Large intestine (tissue), 3 donors: Measurements from ENCODE around the gene ADGRB3. TPM values are rescaled to one million over a fixed set of nuclear protein-coding genes. Genes with fewer than 3 reads are reported as not detected.

Experiments used
- DNase-seq, 2 donors: peaks; one replicate each; pipeline versions ENCODE4 v3.0.0 to v3.0.0-alpha.2; 2013
- H3K27ac ChIP-seq: one replicate; pipeline ENCODE4 v1.5.1; 2013; ENCODE audit warnings: low read length
- H3K27me3 ChIP-seq: 2 replicates; pipeline ENCODE4 v1.6.1; 2013; ENCODE audit warnings: low read length; ENCODE audit not compliant: control insufficient read depth, insufficient read depth
- H3K36me3 ChIP-seq: 2 replicates; pipeline ENCODE4 v1.6.1; 2013; ENCODE audit warnings: low read length; ENCODE audit not compliant: control insufficient read depth, insufficient read depth
- H3K4me1 ChIP-seq: one replicate; pipeline ENCODE4 v1.6.1; 2013; ENCODE audit warnings: low read length; ENCODE audit not compliant: control insufficient read depth, insufficient read depth
- H3K4me3 ChIP-seq: one replicate; pipeline ENCODE4 v1.5.1; 2013; ENCODE audit warnings: low read length
- H3K9me3 ChIP-seq: one replicate; pipeline ENCODE4 v1.6.1; 2013; ENCODE audit warnings: mild to moderate bottlenecking, low read depth, low read length, moderate library complexity; ENCODE audit not compliant: control insufficient read depth
- WGBS: methylation state at CpG from one replicate; pipeline ENCODE4 v1.1.5; 2013; ENCODE audit warnings: low lambda C conversion rate; ENCODE audit not compliant: insufficient coverage; 5-methylcytosine and 5-hydroxymethylcytosine counted together
- polyA plus RNA-seq: library from polyadenylated mRNA; unstranded; fragments of 120-200 nt; gene quantifications from one replicate; pipeline ENCODE4 v1.2.1, GENCODE V29; 2013

The ADGRB3 gene
- polyA plus RNA-seq, 1 donor = 8.3 TPM

- no peaks in the 10 kb centered on the region for H3K4me1 ChIP-seq
- no peaks in the 10 kb centered on the region for H3K36me3 ChIP-seq
- no peak overlapping the region for H3K4me3 ChIP-seq
- H3K27ac ChIP-seq = no peak overlapping the region
- no peak for DNase-seq
- WGBS = 100% methylated on average over 1 of the region's 2 CpGs
- H3K27me3 ChIP-seq = no peaks in the 10 kb centered on the region
- H3K9me3 ChIP-seq = no peaks in the 10 kb centered on the region
These were observed 377.1 kb downstream of the ADGRB3 start for GRCh38 chr6:69012211-69012610.

- no CpG with 5 or more reads among the region's 4 CpGs for WGBS
- H3K9me3 ChIP-seq = no peaks in the 10 kb centered on the region
- H3K36me3 ChIP-seq = no peaks in the 10 kb centered on the region
- H3K27ac ChIP-seq = no peak overlapping the region
- no peak overlapping the region for H3K4me3 ChIP-seq
- no peaks in the 10 kb centered on the region for H3K27me3 ChIP-seq
- no peaks in the 10 kb centered on the region for H3K4me1 ChIP-seq
- no peak for DNase-seq
These were observed 377.8 kb downstream of the ADGRB3 start for GRCh38 chr6:69012876-69013275.

GRCh38 chr6:69018906-69019305 is 383.8 kb downstream of the ADGRB3 start:
- Histone ChIP-seq H3K9me3 (no peaks in the 10 kb centered on the region), H3K4me3 (no peak overlapping the region), H3K27ac (no peak overlapping the region), H3K36me3 (no peaks in the 10 kb centered on the region), H3K27me3 (no peaks in the 10 kb centered on the region), H3K4me1 (no peaks in the 10 kb centered on the region)
- WGBS = no CpG with 5 or more reads among the region's 1 CpG
- no peak for DNase-seq

GRCh38 chr6:69019832-69020231 is 384.8 kb downstream of the ADGRB3 start:
- 75% methylated on average over 3 of the region's 4 CpGs for WGBS

GRCh38 chr6:69022993-69023392 is 387.9 kb downstream of the ADGRB3 start:
- no peaks in the 10 kb centered on the region for H3K9me3 ChIP-seq
- 86% methylated on average over 1 of the region's 1 CpG for WGBS
- no peak overlapping the region for H3K4me3 ChIP-seq
- no peak for DNase-seq
- no peaks in the 10 kb centered on the region for H3K27me3 ChIP-seq
- no peaks in the 10 kb centered on the region for H3K4me1 ChIP-seq
- H3K27ac ChIP-seq = no peak overlapping the region
- H3K36me3 ChIP-seq = no peaks in the 10 kb centered on the region

More at GRCh38 chr6:69019832-69020231, 384.8 kb downstream of the ADGRB3 start:
- no peak for DNase-seq
- Histone ChIP-seq H3K9me3 (no peaks in the 10 kb centered on the region), H3K4me3 (no peak overlapping the region), H3K27ac (no peak overlapping the region), H3K27me3 (no peaks in the 10 kb centered on the region), H3K36me3 (no peaks in the 10 kb centered on the region), H3K4me1 (no peaks in the 10 kb centered on the region)

- no peak for DNase-seq
- Histone ChIP-seq H3K4me3 (no peak overlapping the region), H3K27ac (no peak overlapping the region), H3K27me3 (no peaks in the 10 kb centered on the region), H3K4me1 (no peaks in the 10 kb centered on the region), H3K36me3 (no peaks in the 10 kb centered on the region), H3K9me3 (no peaks in the 10 kb centered on the region)
- 100% methylated on average over 1 of the region's 3 CpGs for WGBS
These were observed 391.2 kb downstream of the ADGRB3 start for GRCh38 chr6:69026243-69026642.

- Histone ChIP-seq H3K36me3 (no peaks in the 10 kb centered on the region), H3K27ac (no peak overlapping the region)
- 93% methylated on average over 2 of the region's 3 CpGs for WGBS
These were observed 391.6 kb downstream of the ADGRB3 start for GRCh38 chr6:69026715-69027114.

GRCh38 chr6:69027861-69028260 is 392.8 kb downstream of the ADGRB3 start:
- WGBS = no CpG with 5 or more reads among the region's 1 CpG

More at GRCh38 chr6:69026715-69027114, 391.6 kb downstream of the ADGRB3 start:
- H3K4me3 ChIP-seq = no peak overlapping the region
- H3K27me3 ChIP-seq = no peaks in the 10 kb centered on the region
- no peaks in the 10 kb centered on the region for H3K4me1 ChIP-seq
- H3K9me3 ChIP-seq = no peaks in the 10 kb centered on the region
- DNase-seq = no peak

GRCh38 chr6:69038841-69039240 is 403.8 kb downstream of the ADGRB3 start:
- Histone ChIP-seq H3K27me3 (no peaks in the 10 kb centered on the region), H3K4me1 (no peaks in the 10 kb centered on the region), H3K9me3 (no peaks in the 10 kb centered on the region), H3K36me3 (no peaks in the 10 kb centered on the region), H3K27ac (no peak overlapping the region), H3K4me3 (no peak overlapping the region)
- no peak for DNase-seq

More at GRCh38 chr6:69027861-69028260, 392.8 kb downstream of the ADGRB3 start:
- Histone ChIP-seq H3K27me3 (no peaks in the 10 kb centered on the region), H3K36me3 (no peaks in the 10 kb centered on the region), H3K4me3 (no peak overlapping the region), H3K27ac (no peak overlapping the region), H3K4me1 (no peaks in the 10 kb centered on the region), H3K9me3 (no peaks in the 10 kb centered on the region)
- DNase-seq = no peak

- Histone ChIP-seq H3K4me3 (no peak overlapping the region), H3K4me1 (no peaks in the 10 kb centered on the region), H3K27ac (no peak overlapping the region), H3K36me3 (no peaks in the 10 kb centered on the region), H3K9me3 (no peaks in the 10 kb centered on the region), H3K27me3 (no peaks in the 10 kb centered on the region)
- no peak for DNase-seq
- WGBS = no CpG with 5 or more reads among the region's 3 CpGs
These were observed 407.2 kb downstream of the ADGRB3 start for GRCh38 chr6:69042297-69042696.

GRCh38 chr6:69044534-69044933 is 409.5 kb downstream of the ADGRB3 start:
- no peak for DNase-seq
- Histone ChIP-seq H3K27me3 (no peaks in the 10 kb centered on the region), H3K9me3 (no peaks in the 10 kb centered on the region), H3K36me3 (no peaks in the 10 kb centered on the region), H3K27ac (no peak overlapping the region), H3K4me3 (no peak overlapping the region), H3K4me1 (no peaks in the 10 kb centered on the region)
- 83% methylated on average over 2 of the region's 3 CpGs for WGBS
